Neutrophil (primary cell): ENCODE data around the gene ITGB4.

ENCODE experiments used
- H3K27ac ChIP-seq: fragments of 200-600 bp; sonication (generic); 2 replicates; pipeline ENCODE4 v1.5.1; 2016; ENCODE audit warnings: mild to moderate bottlenecking, moderate library complexity
- H3K27me3 ChIP-seq: fragments of 200-600 bp; sonication (generic); 2 replicates; pipeline ENCODE4 v1.6.0; 2016; ENCODE audit warnings: mild to moderate bottlenecking
- H3K36me3 ChIP-seq: fragments of 200-600 bp; sonication (generic); 2 replicates; pipeline ENCODE4 v1.5.1; 2017
- H3K4me1 ChIP-seq, 2 experiments: fragments of 200-600 bp in 1 of 2; sonication (generic) in 1 of 2; 1 replicate in 1 of 2; 2 replicates in 1 of 2; pipeline versions ENCODE4 v1.5.1 to v1.6.1; 2013 to 2016; ENCODE audit warnings: low read depth in 1 of 2, low read length in 1 of 2, mild to moderate bottlenecking in 1 of 2, moderate library complexity in 1 of 2; ENCODE audit not compliant: control insufficient read depth in 1 of 2, insufficient read depth in 1 of 2
- H3K4me3 ChIP-seq, 2 experiments: fragments of 200-600 bp in 1 of 2; sonication (generic) in 1 of 2; 1 replicate in 1 of 2; 2 replicates in 1 of 2; pipeline ENCODE4 v1.5.1; 2013 to 2016; ENCODE audit warnings: low read depth in 1 of 2, low read length in 1 of 2, mild to moderate bottlenecking in 1 of 2, moderate library complexity in 1 of 2
- H3K9me3 ChIP-seq: fragments of 200-600 bp; sonication (generic); 2 replicates; pipeline ENCODE4 v1.5.1; 2016
- CTCF ChIP-seq: fragments of 200-600 bp; sonication (generic); IDR thresholded peaks from 2 replicates; pipeline ENCODE4 v1.5.1; 2016; ENCODE audit warnings: antibody characterized with exemption

Gene ITGB4

DNA sequence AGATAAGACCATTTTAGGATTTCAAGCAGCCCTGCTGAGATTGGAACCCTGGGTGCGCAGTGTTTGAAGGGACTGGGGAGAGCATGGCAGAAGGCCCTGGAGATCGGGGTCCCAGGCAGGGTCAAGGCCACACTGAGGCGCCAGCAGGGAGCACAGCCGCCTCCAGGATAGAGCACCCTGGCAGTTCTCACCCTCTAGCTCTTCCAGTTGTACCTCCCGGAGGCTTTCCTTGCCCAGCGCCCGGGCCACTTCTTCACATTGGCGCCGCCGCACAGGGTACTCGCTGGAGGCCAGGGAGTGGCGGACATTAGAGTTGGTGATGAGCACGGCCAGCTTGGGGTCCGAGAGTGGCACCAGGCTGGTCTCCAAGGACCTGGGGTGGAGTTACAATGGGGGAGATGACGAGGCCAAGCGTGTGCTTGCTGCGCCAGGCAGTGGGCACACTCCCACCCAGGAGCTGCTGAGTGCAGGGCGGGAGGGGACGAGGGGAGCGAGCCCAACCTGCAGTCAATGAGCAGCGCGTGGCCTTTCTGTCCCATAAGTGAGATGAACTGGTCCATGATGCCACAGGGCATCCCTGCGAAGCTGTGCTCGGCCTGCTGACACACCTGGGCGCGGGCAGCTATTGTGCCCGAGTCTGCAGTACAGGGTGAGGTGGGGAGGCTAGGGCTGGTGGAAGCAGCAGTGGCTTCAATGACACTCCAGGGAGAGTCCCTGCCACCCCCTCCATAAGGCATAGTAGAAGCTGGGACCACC lies 41.4 kb downstream of the ITGB4 start:
- no peak overlapping the region for H3K27ac ChIP-seq
- H3K4me3 ChIP-seq = no peak overlapping the region
- H3K9me3 ChIP-seq = no peaks in the 10 kb centered on the region
- no peaks in the 10 kb centered on the region for H3K27me3 ChIP-seq
- H3K4me1 ChIP-seq = peaks cover 16 to 17% of the 10 kb centered on the region in 2 experiments
- peaks cover 6% of the 10 kb centered on the region for H3K36me3 ChIP-seq
- no peak for TF ChIP-seq CTCF

DNA sequence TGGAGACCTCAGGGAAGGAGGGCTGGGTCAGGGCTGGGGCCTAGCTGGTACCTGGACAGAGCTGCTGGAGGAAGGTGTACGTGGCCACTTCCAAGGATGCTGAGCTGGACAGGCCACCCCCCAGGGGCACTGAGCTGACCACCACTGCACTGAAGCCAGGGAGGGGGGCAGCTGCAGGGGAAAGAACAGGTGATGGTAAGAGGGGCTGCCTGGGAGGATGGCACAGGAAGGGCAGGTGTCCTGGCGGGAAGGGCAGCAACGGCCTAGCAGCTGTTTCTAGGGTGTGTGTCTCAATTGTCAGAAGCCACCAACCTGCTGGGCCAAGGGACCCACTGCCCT lies 42.0 kb downstream of the ITGB4 start:
- no peaks in the 10 kb centered on the region for H3K27me3 ChIP-seq
- no peaks in the 10 kb centered on the region for H3K9me3 ChIP-seq
- H3K36me3 ChIP-seq = peaks cover under 1% of the 10 kb centered on the region
- peaks cover 16 to 17% of the 10 kb centered on the region in 2 experiments for H3K4me1 ChIP-seq
- no peak overlapping the region for H3K27ac ChIP-seq
- TF ChIP-seq CTCF = no peak
- no peak overlapping the region for H3K4me3 ChIP-seq

DNA sequence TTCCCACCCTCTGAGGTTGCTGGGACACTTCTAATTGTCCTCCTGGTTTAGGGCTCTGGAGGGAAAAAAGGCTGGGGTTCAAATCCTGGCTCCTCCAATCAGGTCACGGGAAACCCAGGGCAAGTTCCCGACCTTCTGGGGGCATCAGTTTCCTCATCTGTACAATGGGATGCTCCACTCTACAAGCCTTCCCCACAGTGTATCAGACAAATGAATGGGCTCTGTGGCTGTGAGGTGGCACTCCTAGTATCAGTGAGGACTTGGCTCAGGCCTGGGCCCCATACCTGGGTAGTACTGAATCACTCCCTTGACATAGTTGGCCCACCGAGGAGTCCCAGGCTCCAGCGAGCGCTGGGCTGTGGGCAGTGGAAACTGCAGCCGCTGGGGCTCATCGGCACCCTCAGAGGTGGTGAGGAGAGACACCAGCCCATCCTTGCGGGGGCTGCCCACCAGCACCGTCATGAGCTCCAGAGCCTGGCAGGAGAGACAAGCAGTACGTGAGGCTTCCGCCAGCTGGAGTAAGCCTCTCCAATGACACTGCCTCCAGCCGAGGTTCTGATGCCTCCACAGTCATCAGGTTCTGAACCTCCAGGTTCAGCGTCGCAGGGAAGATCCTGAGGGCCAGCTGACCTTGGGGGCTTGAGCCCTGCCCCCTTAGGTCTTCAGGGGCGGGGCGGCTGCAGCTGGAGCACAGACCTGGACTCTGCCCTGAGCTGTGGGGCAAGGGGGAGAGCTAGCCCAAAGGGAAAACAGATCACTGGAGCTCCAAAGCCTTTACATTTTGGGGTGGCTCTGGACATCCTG lies 42.6 kb downstream of the ITGB4 start:
- Histone ChIP-seq H3K4me1 (peaks cover 16 to 17% of the 10 kb centered on the region in 2 experiments), H3K9me3 (no peaks in the 10 kb centered on the region), H3K27me3 (no peaks in the 10 kb centered on the region), H3K27ac (peak overlapping the region; percentile 85), H3K4me3 (peak overlapping the region; percentile 84 to 99), H3K36me3 (no peaks in the 10 kb centered on the region)
- no peak for TF ChIP-seq CTCF

DNA sequence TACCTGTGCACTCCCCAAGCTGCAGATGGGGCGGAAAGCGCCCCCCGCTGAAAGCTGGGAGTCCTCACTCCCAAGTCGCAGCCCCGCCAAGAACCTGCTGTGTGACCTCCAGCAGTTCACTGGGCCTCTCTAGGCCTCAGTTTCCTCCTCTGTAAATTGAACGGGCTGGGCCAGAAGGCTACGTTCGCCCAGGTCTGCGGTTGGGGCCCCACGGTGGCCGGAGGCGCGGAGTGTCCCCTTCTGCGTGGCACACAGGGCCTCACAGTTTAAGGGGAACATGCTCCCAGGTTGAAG lies 43.1 kb downstream of the ITGB4 start:
- peak overlapping the region; percentile 84 to 99 for H3K4me3 ChIP-seq
- no peaks in the 10 kb centered on the region for H3K27me3 ChIP-seq
- no peaks in the 10 kb centered on the region for H3K36me3 ChIP-seq
- peak overlapping the region; percentile 85 for H3K27ac ChIP-seq
- H3K4me1 ChIP-seq = peaks cover 16 to 17% of the 10 kb centered on the region in 2 experiments
- H3K9me3 ChIP-seq = no peaks in the 10 kb centered on the region
- no peak for TF ChIP-seq CTCF

DNA sequence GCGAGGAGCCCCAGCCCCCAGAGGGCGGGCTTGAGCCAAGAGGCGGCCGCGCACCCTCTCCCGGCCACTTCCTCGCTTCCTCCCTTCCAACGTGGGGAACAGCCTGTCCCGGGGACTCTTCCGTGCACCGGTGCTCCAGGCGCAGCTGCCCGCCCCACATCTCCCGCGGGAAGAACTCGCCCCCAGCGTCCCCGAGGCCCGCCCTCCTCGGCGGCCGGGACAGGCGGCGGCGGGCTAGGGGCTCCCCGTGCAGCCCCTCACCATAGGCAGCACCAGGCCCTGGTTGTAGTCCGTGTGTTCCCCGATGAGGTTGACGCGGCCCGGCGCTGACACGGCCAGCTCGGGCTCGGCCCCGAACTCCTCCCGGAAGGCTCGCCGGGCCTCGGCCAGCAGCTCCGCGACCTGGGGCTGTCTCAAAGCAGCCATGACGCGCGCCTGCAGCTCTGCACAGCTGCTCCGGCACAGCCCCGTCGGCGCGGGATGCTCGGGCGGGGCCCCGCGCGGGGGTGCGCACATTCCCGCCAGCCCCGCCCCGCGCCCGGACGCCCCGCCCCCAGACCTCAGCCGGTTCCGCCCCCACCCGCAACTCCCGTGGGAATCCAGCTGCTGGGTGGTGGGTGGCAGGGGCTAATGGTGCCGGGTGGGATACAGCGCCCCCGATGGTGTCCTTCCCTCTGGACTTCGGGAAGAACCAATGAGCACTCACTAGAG lies 43.6 kb downstream of the ITGB4 start, which contains the start of gene GALK1:
Gene GALK1 (minus strand): TSS at position 482 of the 711 bp plus-strand sequence. CDS start 56 bp downstream, at position 426.
- H3K36me3 ChIP-seq = no peaks in the 10 kb centered on the region
- H3K9me3 ChIP-seq = no peaks in the 10 kb centered on the region
- H3K4me3 ChIP-seq = peak within 1 kb of the TSS; percentile 84 to 99
- H3K27ac ChIP-seq = peak within 1 kb of the TSS; percentile 85
- no peaks in the 10 kb centered on the region for H3K27me3 ChIP-seq
- peaks cover 16 to 17% of the 10 kb centered on the region in 2 experiments for H3K4me1 ChIP-seq
- peak; percentile 78 for TF ChIP-seq CTCF
